Gastroesophageal sphincter (tissue), 3 donors: Measurements from ENCODE around the gene TF.

Source experiments
- CTCF ChIP-seq, 4 experiments: fragments of 200-600 bp in 2 of 4; fragments of 450-650 bp in 2 of 4; sonication (generic) in 1 of 4; IDR thresholded peaks; one replicate each; pipeline ENCODE4 v1.5.1; 2017 to 2019; ENCODE audit warnings: antibody characterized with exemption in 4 of 4, mild to moderate bottlenecking in 2 of 4, moderate library complexity in 2 of 4
- EP300 ChIP-seq: sonication (generic); formaldehyde crosslinking; IDR thresholded peaks from one replicate; pipeline ENCODE4 v1.6.1; 2017; ENCODE audit warnings: antibody characterized with exemption, mild to moderate bottlenecking
- POLR2A ChIP-seq, 2 donors: fragments of 450-650 bp; IDR thresholded peaks; one replicate each; pipeline ENCODE4 v1.6.1; 2017; ENCODE audit warnings: antibody characterized with exemption in 2 of 2, mild to moderate bottlenecking in 2 of 2, moderate library complexity in 1 of 2
- POLR2AphosphoS5 ChIP-seq: sonication (generic); formaldehyde crosslinking; IDR thresholded peaks from one replicate; pipeline ENCODE4 v1.6.1; 2017; ENCODE audit warnings: antibody characterized with exemption

- TF ChIP-seq CTCF (IDR thresholded peaks at IDR 0.05) = no peak
- TF ChIP-seq POLR2A (IDR thresholded peaks at IDR 0.05) = no peak
- no peak for TF ChIP-seq POLR2AphosphoS5
- no peak for TF ChIP-seq EP300
These were observed 27.5 kb downstream of the TF start for GRCh38 chr3:133773732-133774131.
